Stimulated activated effector memory CD8-positive, alpha-beta T cell treated with anti-CD3 and anti-CD28 coated beads, Interleukin-12 subunit alpha, Interleukin-12 subunit beta, amount 100 ng/mL, for 72 hours (primary cell): ENCODE results near the gene SLIT3.

Experiments used
- ATAC-seq: fragments of 150-1000 bp; cut with Tn5 transposase; 2 replicates; pipeline ENCODE4 v1.10.0; 2021
- DNase-seq, 2 donors: peaks; one replicate each; pipeline ENCODE4 v3.0.0; 2021 to 2022; ENCODE audit warnings: low spot score in 2 of 2
- H3K27ac Mint-ChIP-seq: one replicate; pipeline ENCODE4 v1.8.0; 2022; ENCODE audit warnings: mild to moderate bottlenecking, mixed read lengths
- H3K36me3 Mint-ChIP-seq: one replicate; pipeline ENCODE4 v1.8.0; 2022; ENCODE audit warnings: mild to moderate bottlenecking, mixed read lengths
- H3K4me1 Mint-ChIP-seq: one replicate; pipeline ENCODE4 v1.8.0; 2022; ENCODE audit warnings: mixed read lengths
- H3K4me3 Mint-ChIP-seq: one replicate; pipeline ENCODE4 v1.8.0; 2022; ENCODE audit warnings: mild to moderate bottlenecking, mixed read lengths
- H3K9me3 Mint-ChIP-seq: one replicate; pipeline ENCODE4 v1.8.0; 2022; ENCODE audit warnings: mixed read lengths

SLIT3 gene

GRCh38 chr5:169304175-169304574 lies 3.2 kb upstream of the SLIT3 start:
- ATAC-seq (no peak), DNase-seq (peak in 1 of 2 donors; percentile 6)
- no peaks in the 10 kb centered on the region for H3K9me3 Mint-ChIP-seq
- H3K4me3 Mint-ChIP-seq: no peak overlapping the region
- no peak overlapping the region for H3K27ac Mint-ChIP-seq
- H3K4me1 Mint-ChIP-seq: peaks cover 13% of the 10 kb centered on the region
- H3K36me3 Mint-ChIP-seq: no peaks in the 10 kb centered on the region

- Mint-ChIP-seq H3K4me1 (peaks cover 13% of the 10 kb centered on the region), H3K27ac (no peak overlapping the region), H3K4me3 (no peak overlapping the region), H3K36me3 (no peaks in the 10 kb centered on the region), H3K9me3 (no peaks in the 10 kb centered on the region)
- no peak for ATAC-seq
- DNase-seq: no peak
Observed at GRCh38 chr5:169303119-169303515, 2.2 kb upstream of the SLIT3 start.

GRCh38 chr5:169302491-169303118 lies 1.7 kb upstream of the SLIT3 start:
- H3K4me3 Mint-ChIP-seq: no peak overlapping the region
- H3K27ac Mint-ChIP-seq: no peak overlapping the region
- DNase-seq (peak; percentile 38 to 77), ATAC-seq (no peak)
- peaks cover 13% of the 10 kb centered on the region for H3K4me1 Mint-ChIP-seq
- H3K36me3 Mint-ChIP-seq: no peaks in the 10 kb centered on the region
- H3K9me3 Mint-ChIP-seq: no peaks in the 10 kb centered on the region

- ATAC-seq: no peak
- no peaks in the 10 kb centered on the region for H3K9me3 Mint-ChIP-seq
- peak in 1 of 2 donors; percentile 42 for DNase-seq
- H3K4me1 Mint-ChIP-seq: peaks cover 13% of the 10 kb centered on the region
- H3K27ac Mint-ChIP-seq: no peak overlapping the region
- no peak overlapping the region for H3K4me3 Mint-ChIP-seq
- H3K36me3 Mint-ChIP-seq: no peaks in the 10 kb centered on the region
Observed at GRCh38 chr5:169301986-169302385, 1.0 kb upstream of the SLIT3 start.

- Mint-ChIP-seq H3K4me3 (no peak overlapping the region), H3K9me3 (no peaks in the 10 kb centered on the region), H3K27ac (no peak overlapping the region), H3K4me1 (peaks cover 13% of the 10 kb centered on the region), H3K36me3 (no peaks in the 10 kb centered on the region)
- DNase-seq: no peak
- ATAC-seq: no peak
Observed at GRCh38 chr5:169301386-169301934, 521 bp upstream of the SLIT3 start.

- Mint-ChIP-seq H3K4me1 (peaks cover 13% of the 10 kb centered on the region), H3K9me3 (no peaks in the 10 kb centered on the region), H3K27ac (no peak overlapping the region), H3K36me3 (no peaks in the 10 kb centered on the region), H3K4me3 (no peak overlapping the region)
- DNase-seq (peak in 1 of 2 donors; percentile 37), ATAC-seq (no peak)
Observed at GRCh38 chr5:169299663-169300467, 1.1 kb downstream of the SLIT3 start.

- no peak for DNase-seq
- H3K27ac Mint-ChIP-seq: no peak overlapping the region
- H3K4me1 Mint-ChIP-seq: peaks cover 13% of the 10 kb centered on the region
- H3K36me3 Mint-ChIP-seq: no peaks in the 10 kb centered on the region
- ATAC-seq: no peak
- no peak overlapping the region for H3K4me3 Mint-ChIP-seq
- H3K9me3 Mint-ChIP-seq: no peaks in the 10 kb centered on the region
Observed at GRCh38 chr5:169299191-169299662, 1.7 kb downstream of the SLIT3 start.

GRCh38 chr5:169298193-169298592 lies 2.7 kb downstream of the SLIT3 start:
- Mint-ChIP-seq H3K4me3 (no peak overlapping the region), H3K36me3 (no peaks in the 10 kb centered on the region), H3K4me1 (peaks cover 13% of the 10 kb centered on the region), H3K27ac (no peak overlapping the region), H3K9me3 (no peaks in the 10 kb centered on the region)
- peak in 1 of 2 donors; percentile 42 for DNase-seq
- ATAC-seq: no peak

- no peak overlapping the region for H3K27ac Mint-ChIP-seq
Observed at GRCh38 chr5:169296419-169297143, 4.4 kb downstream of the SLIT3 start.

GRCh38 chr5:169295306-169295705 lies 5.6 kb downstream of the SLIT3 start:
- ATAC-seq: no peak

More at GRCh38 chr5:169296419-169297143, 4.4 kb downstream of the SLIT3 start:
- Mint-ChIP-seq H3K4me3 (no peak overlapping the region), H3K36me3 (no peaks in the 10 kb centered on the region), H3K9me3 (no peaks in the 10 kb centered on the region), H3K4me1 (peaks cover 3% of the 10 kb centered on the region)
- DNase-seq (peak in 1 of 2 donors; percentile 22), ATAC-seq (no peak)

GRCh38 chr5:169294621-169295020 lies 6.3 kb downstream of the SLIT3 start:
- Mint-ChIP-seq H3K4me3 (no peak overlapping the region), H3K36me3 (no peaks in the 10 kb centered on the region), H3K4me1 (no peaks in the 10 kb centered on the region), H3K9me3 (no peaks in the 10 kb centered on the region), H3K27ac (no peak overlapping the region)
- DNase-seq (no peak), ATAC-seq (no peak)

More at GRCh38 chr5:169295306-169295705, 5.6 kb downstream of the SLIT3 start:
- no peak for DNase-seq
- no peak overlapping the region for H3K4me3 Mint-ChIP-seq
- no peaks in the 10 kb centered on the region for H3K9me3 Mint-ChIP-seq
- no peaks in the 10 kb centered on the region for H3K4me1 Mint-ChIP-seq
- no peak overlapping the region for H3K27ac Mint-ChIP-seq
- no peaks in the 10 kb centered on the region for H3K36me3 Mint-ChIP-seq

- Mint-ChIP-seq H3K9me3 (no peaks in the 10 kb centered on the region), H3K4me1 (no peaks in the 10 kb centered on the region), H3K4me3 (no peak overlapping the region), H3K27ac (no peak overlapping the region), H3K36me3 (no peaks in the 10 kb centered on the region)
- DNase-seq: no peak
- no peak for ATAC-seq
Observed at GRCh38 chr5:169291877-169292276, 9.1 kb downstream of the SLIT3 start.

- no peak overlapping the region for H3K27ac Mint-ChIP-seq
Observed at GRCh38 chr5:169290895-169291294, 10.0 kb downstream of the SLIT3 start.

GRCh38 chr5:169289520-169289919 lies 11.4 kb downstream of the SLIT3 start:
- no peak overlapping the region for H3K27ac Mint-ChIP-seq
- DNase-seq (no peak), ATAC-seq (no peak)
- H3K36me3 Mint-ChIP-seq: no peaks in the 10 kb centered on the region
- H3K4me1 Mint-ChIP-seq: no peaks in the 10 kb centered on the region
- H3K4me3 Mint-ChIP-seq: no peak overlapping the region
- no peaks in the 10 kb centered on the region for H3K9me3 Mint-ChIP-seq

More at GRCh38 chr5:169290895-169291294, 10.0 kb downstream of the SLIT3 start:
- no peaks in the 10 kb centered on the region for H3K36me3 Mint-ChIP-seq
- H3K4me3 Mint-ChIP-seq: no peak overlapping the region
- H3K4me1 Mint-ChIP-seq: no peaks in the 10 kb centered on the region
- DNase-seq (no peak), ATAC-seq (no peak)
- H3K9me3 Mint-ChIP-seq: no peaks in the 10 kb centered on the region
